HG02763 (cell line): Measurements from ENCODE around the gene FUNDC2.

Experiments used
- ATAC-seq: cut with Tn5 transposase; IDR thresholded peaks from one replicate; pipeline ENCODE4 v1.9.1; 2021; ENCODE audit warnings: mild to moderate bottlenecking, moderate library complexity; ENCODE audit not compliant: unreplicated experiment

FUNDC2 gene

GRCh38 chrX:155069414-155069813, 42.8 kb downstream of the FUNDC2 start:
- no peak for ATAC-seq

- no peak for ATAC-seq
These were observed 43.4 kb downstream of the FUNDC2 start for GRCh38 chrX:155070038-155070437.

DNA sequence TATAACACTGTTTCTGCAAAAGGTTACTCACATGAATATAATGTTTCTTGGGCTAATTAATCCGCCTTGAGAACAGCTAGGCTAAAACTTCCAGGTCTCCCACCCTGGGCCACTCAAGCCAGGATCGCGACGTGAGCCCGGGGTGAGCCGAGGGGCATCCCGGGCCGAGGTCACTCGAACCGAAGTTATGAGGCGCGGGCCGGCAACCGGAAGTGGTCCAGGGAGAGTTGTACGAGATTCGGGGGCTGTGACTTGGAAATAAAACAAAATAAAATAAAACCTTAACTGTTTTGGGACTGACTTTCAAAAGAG, 44.0 kb downstream of the FUNDC2 start:
- peak; percentile 14 for ATAC-seq

DNA sequence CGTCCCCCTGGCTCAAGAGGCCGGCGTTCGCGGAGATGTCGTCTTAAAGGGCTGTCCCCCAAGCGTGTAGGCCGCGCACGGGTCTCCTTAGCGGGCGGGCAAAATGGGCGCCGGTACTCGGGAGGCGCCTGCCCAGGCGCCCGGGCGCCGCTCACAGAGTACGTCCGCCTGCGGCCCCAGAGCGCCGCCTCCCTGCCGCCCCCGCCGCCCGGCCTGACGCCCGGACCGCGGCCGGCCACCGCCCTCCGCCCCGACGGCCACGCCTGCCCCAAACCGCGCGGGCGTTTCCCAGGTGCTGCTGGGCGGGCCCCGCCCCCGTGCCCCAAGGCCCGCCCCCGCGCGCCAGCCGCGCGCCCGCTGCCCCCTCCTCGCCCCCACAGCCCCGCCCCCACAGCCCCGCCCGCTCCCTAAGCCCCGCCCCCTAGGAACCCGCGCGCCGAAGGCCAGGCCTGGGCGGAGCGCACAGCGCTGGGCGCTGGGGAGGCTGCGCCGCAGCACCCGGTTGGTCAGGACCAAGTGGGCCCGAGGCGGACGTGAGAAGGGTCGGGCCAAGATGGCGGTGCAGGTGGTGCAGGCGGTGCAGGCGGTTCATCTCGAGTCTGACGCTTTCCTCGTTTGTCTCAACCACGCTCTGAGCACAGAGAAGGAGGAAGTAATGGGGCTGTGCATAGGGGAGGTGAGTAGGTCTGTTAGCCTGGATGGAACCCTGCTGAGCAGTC, 44.5 kb downstream of the FUNDC2 start, which contains the start of the genes BRCC3, CMC4 and MTCP1:
Gene BRCC3, plus strand, starts transcription at position 534 of the 719 bp plus-strand sequence. Its CDS starts 20 bp downstream, at position 554.
Gene CMC4, minus strand, starts transcription at position 162 of the 719 bp plus-strand sequence. CDS start 7,113 bp downstream, outside the sequence.
Gene MTCP1, minus strand, starts transcription at position 162 of the 719 bp plus-strand sequence. CDS start 5,126 bp downstream, outside the sequence.
- ATAC-seq: peak; percentile 87

DNA sequence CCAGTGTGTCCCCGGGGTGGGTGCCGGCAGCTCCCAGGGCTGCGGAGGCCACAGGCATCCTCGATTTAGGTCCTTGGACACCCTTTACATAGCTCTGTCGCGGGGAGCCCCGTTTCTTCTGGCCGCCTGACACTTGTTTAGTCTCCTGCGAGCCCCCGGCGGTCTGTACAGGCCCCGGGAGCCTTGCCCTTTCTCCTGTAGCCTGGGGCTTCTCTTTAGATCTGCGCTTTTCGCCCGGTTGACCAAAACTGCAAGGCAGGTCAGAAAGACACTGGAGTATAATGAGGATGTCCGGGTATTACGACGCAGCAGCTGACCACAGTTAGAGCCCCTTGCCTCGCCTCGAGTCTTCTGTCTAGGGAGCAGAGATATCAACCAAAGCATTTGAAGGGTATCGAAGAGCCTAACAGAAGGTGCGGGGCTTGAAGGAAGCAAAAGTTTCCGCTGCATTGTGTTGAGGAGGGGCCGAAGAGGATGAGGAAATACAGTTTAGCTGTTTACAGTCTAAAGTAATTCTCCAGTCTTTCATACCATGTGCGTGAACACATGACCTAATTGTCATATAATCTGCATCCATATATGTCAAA, 45.1 kb downstream of the FUNDC2 start:
- peak; percentile 8 for ATAC-seq

- no peak for ATAC-seq
These were observed 59.7 kb downstream of the FUNDC2 start for GRCh38 chrX:155086202-155086840.

DNA sequence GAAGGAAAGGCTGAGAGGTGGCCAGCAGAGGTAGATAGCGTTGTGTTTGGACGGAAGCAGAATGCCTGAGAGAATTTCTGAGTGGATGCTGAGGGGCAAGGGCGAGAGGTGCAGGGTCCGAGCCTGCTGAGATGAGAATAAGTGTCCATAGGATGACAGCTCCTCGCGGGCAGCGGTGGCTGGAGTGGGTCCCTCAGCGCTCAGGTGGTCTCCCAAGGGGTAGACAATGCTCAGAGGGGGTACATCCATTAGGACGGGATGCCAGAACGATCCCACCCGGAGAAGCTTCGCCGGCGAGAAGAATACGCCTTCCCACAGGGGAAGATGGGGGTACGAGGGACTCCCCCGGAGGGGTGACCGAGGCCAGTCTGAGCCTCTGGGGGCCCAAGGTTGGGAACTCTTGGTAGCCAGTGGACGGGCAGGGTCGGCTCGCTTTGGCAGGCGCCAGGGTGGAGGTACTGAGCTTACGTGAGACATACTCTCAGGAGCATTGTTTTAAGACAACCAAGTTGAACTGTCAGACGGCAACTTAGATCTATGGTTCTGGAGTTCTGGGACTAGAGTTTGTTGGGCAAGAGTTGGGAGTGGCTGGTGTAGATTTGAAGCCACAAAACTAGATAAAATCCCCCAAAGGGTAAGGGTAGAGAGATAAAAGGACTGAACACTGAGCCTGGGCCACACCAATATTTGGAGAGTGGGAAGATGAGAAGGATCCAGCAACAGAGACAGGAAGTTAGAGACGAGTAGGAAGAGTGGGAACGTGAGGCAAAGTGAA, 60.5 kb downstream of the FUNDC2 start:
- ATAC-seq: no peak

GRCh38 chrX:155094468-155095061, 67.9 kb downstream of the FUNDC2 start:
- peak; percentile 44 for ATAC-seq

GRCh38 chrX:155105919-155106318, 79.3 kb downstream of the FUNDC2 start:
- no peak for ATAC-seq

GRCh38 chrX:155108427-155108826, 81.8 kb downstream of the FUNDC2 start:
- ATAC-seq: no peak
